ENCODE data around the gene ABHD12.
"Not testable (repeated sequence)": the region's sequence is repeated elsewhere in the genome, so short reads cannot be mapped to it uniquely, and the experiment has no call there.

ABHD12 gene

GRCh38 chr20:25277941-25278521, 112.6 kb downstream of the ABHD12 start:
- no peak for DNase-seq (ENCODE audit: low read depth in 2 of 2)

- DNase-seq (ENCODE audit: low read depth in 2 of 2), result no peak
Observed at GRCh38 chr20:25277051-25277801, 113.4 kb downstream of the ABHD12 start.

GRCh38 chr20:25276533-25277050, 114.0 kb downstream of the ABHD12 start:
- DNase-seq (ENCODE audit: low read depth in 2 of 2), result no peak

GRCh38 chr20:25275813-25276532, 114.7 kb downstream of the ABHD12 start:
- DNase-seq (ENCODE audit: low read depth in 2 of 2), result no peak

GRCh38 chr20:25274891-25275812, 115.5 kb downstream of the ABHD12 start:
- no peak for DNase-seq (ENCODE audit: low read depth in 2 of 2)

- no peak for DNase-seq (ENCODE audit: low read depth in 2 of 2)
Observed at GRCh38 chr20:25274481-25274880, 116.2 kb downstream of the ABHD12 start.

GRCh38 chr20:25273541-25274358, 116.9 kb downstream of the ABHD12 start:
- no peak for DNase-seq (ENCODE audit: low read depth in 2 of 2)

- DNase-seq (ENCODE audit: low read depth in 2 of 2), result no peak
Observed at GRCh38 chr20:25273046-25273445, 117.6 kb downstream of the ABHD12 start.

- DNase-seq (ENCODE audit: low read depth in 2 of 2), result no peak
Observed at GRCh38 chr20:25272223-25273000, 118.2 kb downstream of the ABHD12 start.

- no peak for DNase-seq (ENCODE audit: low read depth in 2 of 2)
Observed at GRCh38 chr20:25271486-25272222, 119.0 kb downstream of the ABHD12 start.

- DNase-seq (ENCODE audit: low read depth in 2 of 2), result no peak
Observed at GRCh38 chr20:25270829-25271251, 119.8 kb downstream of the ABHD12 start.

GRCh38 chr20:25269833-25270170, 120.8 kb downstream of the ABHD12 start:
- DNase-seq (ENCODE audit: low read depth in 2 of 2), result no peak

GRCh38 chr20:25269057-25269832, 121.4 kb downstream of the ABHD12 start:
- DNase-seq (ENCODE audit: low read depth in 2 of 2), result no peak

- DNase-seq (ENCODE audit: low read depth in 2 of 2), result not testable (repeated sequence)
Observed at GRCh38 chr20:25260770-25261437, 129.7 kb downstream of the ABHD12 start.

- no peak for DNase-seq (ENCODE audit: low read depth in 2 of 2)
Observed at GRCh38 chr20:25259788-25260254, 130.8 kb downstream of the ABHD12 start.

GRCh38 chr20:25259358-25259757, 131.3 kb downstream of the ABHD12 start:
- no peak for DNase-seq (ENCODE audit: low read depth in 2 of 2)

GRCh38 chr20:25258828-25259227, 131.8 kb downstream of the ABHD12 start:
- DNase-seq (ENCODE audit: low read depth in 2 of 2), result no peak

GRCh38 chr20:25258476-25258805, 132.2 kb downstream of the ABHD12 start:
- DNase-seq (ENCODE audit: low read depth in 2 of 2), result no peak
